Ascending aorta (tissue), 2 donors: Measurements from ENCODE around the gene PTGES2. TPM values are rescaled to one million over a fixed set of nuclear protein-coding genes. Genes with fewer than 3 reads are reported as not detected.
A peak's percentile ranks its signal among the peaks of the same experiment; 100 is the strongest.

Experiments
- DNase-seq, 2 donors: peaks; one replicate each; pipeline ENCODE4 v3.0.0-alpha.2; 2019; ENCODE audit warnings: low spot score in 2 of 2
- H3K27ac ChIP-seq, 2 donors: fragments of 200-600 bp; sonication (generic); one replicate each; pipeline ENCODE4 v1.5.1; 2016 to 2017; ENCODE audit warnings: mild to moderate bottlenecking in 1 of 2
- H3K27me3 ChIP-seq: fragments of 200-600 bp; sonication (generic); one replicate; pipeline ENCODE4 v1.5.1; 2017
- H3K36me3 ChIP-seq, 2 donors: fragments of 200-600 bp; sonication (generic); one replicate each; pipeline ENCODE4 v1.5.1; 2016
- H3K4me1 ChIP-seq, 2 donors: fragments of 200-600 bp; sonication (generic); one replicate each; pipeline ENCODE4 v1.5.1; 2016 to 2017; ENCODE audit warnings: mild to moderate bottlenecking in 1 of 2
- H3K4me3 ChIP-seq, 2 donors: fragments of 200-600 bp; sonication (generic); one replicate each; pipeline ENCODE4 v1.5.1; 2016 to 2017; ENCODE audit warnings: mild to moderate bottlenecking in 1 of 2
- H3K9me3 ChIP-seq, 2 donors: fragments of 200-600 bp; sonication (generic); one replicate each; pipeline ENCODE4 v1.5.1; 2016
- intact Hi-C: fragments of 100-400 bp; cut with DNase I; formaldehyde crosslinking; loops from one replicate; pipeline ENCODE4 v1.15.1; 2023
- total RNA-seq: library from RNA; depleted of rRNA; stranded (reverse); fragments of >200 nt; gene quantifications from one replicate; pipeline ENCODE4 v1.1.0, GENCODE V29; 2016
- TF ChIP-seq, protein P1 (sequence below), 3 experiments: fragments of 200-600 bp in 2 of 3; fragments of 450-650 bp in 1 of 3; sonication (generic) in 2 of 3; IDR thresholded peaks; one replicate each; pipeline ENCODE4 v1.5.1; 2016 to 2019; ENCODE audit warnings: antibody characterized with exemption in 3 of 3, mild to moderate bottlenecking in 1 of 3, moderate library complexity in 1 of 3

The PTGES2 gene
- total RNA-seq, 1 donor from 2014 or later = 97.2 TPM

DNA sequence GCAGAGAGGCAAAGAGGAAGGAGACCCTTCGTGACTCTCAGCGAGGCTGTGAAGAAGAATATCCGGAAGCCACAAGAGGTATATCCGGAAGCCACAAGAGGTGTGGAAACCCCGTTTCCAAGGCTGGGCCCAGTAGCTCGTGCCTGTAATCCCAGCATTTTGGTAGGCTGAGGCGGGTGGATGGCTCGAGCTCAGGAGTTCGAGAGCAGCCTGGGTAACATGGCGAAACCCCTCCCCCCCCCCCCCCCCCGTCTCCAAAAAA, 31.9 kb upstream of the PTGES2 start:
- DNase-seq = no peak
- Histone ChIP-seq H3K27ac (peak overlapping the region; percentile 25 to 32), H3K4me1 (peaks cover 0 to 18% of the 10 kb centered on the region in 2 donors), H3K4me3 (peak overlapping the region; percentile 59 to 90), H3K27me3 (no peaks in the 10 kb centered on the region), H3K9me3 (no peaks in the 10 kb centered on the region), H3K36me3 (peaks cover 8 to 11% of the 10 kb centered on the region in 2 donors)
- intact Hi-C loops = no loop called here
- TF ChIP-seq, protein P1, sequence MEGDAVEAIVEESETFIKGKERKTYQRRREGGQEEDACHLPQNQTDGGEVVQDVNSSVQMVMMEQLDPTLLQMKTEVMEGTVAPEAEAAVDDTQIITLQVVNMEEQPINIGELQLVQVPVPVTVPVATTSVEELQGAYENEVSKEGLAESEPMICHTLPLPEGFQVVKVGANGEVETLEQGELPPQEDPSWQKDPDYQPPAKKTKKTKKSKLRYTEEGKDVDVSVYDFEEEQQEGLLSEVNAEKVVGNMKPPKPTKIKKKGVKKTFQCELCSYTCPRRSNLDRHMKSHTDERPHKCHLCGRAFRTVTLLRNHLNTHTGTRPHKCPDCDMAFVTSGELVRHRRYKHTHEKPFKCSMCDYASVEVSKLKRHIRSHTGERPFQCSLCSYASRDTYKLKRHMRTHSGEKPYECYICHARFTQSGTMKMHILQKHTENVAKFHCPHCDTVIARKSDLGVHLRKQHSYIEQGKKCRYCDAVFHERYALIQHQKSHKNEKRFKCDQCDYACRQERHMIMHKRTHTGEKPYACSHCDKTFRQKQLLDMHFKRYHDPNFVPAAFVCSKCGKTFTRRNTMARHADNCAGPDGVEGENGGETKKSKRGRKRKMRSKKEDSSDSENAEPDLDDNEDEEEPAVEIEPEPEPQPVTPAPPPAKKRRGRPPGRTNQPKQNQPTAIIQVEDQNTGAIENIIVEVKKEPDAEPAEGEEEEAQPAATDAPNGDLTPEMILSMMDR (IDR thresholded peaks at IDR 0.05) = no peak

DNA sequence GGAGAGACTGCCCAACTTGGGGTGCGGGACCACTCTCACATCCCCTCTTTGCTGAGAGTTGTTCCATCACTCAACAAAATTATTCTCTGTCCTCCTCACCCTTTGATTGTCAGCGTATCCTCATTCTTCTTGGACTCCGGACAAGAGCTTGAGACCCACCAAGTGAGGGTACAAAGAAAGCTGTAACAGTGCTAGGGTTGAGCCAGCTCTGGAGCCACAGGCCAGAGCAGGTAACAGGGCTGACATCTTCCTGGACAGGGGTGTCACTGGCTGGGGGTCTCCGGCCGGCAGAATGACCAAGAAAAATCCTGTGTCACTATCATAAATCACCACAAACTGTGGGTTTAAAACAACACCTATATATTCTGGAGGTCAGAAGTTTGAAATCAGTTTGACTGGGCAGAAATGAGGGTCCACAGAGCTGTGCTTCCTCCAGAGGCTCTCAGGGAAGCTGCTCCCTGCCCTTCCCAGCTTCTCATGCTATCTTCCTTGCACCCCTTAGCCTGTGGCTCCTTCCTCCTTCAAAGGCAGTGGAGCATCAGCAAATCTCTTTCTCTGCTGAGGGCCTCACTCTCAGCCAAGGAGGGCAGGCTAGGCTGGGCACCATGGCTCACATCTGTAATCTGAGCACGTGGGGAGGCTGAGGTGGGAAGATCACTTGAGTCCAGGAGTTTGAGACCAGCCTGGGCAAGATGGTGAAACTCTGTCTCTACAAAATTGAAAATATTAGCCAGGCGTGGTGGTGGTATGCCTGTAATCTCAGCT, 28.4 kb upstream of the PTGES2 start:
- DNase-seq = no peak
- TF ChIP-seq, protein P1 (IDR thresholded peaks at IDR 0.05) = no peak
- peaks cover 0 to 4% of the 10 kb centered on the region in 2 donors for H3K4me1 ChIP-seq
- no peaks in the 10 kb centered on the region for H3K9me3 ChIP-seq
- intact Hi-C loops = no loop called here
- no peak overlapping the region for H3K4me3 ChIP-seq
- no peaks in the 10 kb centered on the region for H3K36me3 ChIP-seq
- no peaks in the 10 kb centered on the region for H3K27me3 ChIP-seq
- H3K27ac ChIP-seq = no peak overlapping the region

DNA sequence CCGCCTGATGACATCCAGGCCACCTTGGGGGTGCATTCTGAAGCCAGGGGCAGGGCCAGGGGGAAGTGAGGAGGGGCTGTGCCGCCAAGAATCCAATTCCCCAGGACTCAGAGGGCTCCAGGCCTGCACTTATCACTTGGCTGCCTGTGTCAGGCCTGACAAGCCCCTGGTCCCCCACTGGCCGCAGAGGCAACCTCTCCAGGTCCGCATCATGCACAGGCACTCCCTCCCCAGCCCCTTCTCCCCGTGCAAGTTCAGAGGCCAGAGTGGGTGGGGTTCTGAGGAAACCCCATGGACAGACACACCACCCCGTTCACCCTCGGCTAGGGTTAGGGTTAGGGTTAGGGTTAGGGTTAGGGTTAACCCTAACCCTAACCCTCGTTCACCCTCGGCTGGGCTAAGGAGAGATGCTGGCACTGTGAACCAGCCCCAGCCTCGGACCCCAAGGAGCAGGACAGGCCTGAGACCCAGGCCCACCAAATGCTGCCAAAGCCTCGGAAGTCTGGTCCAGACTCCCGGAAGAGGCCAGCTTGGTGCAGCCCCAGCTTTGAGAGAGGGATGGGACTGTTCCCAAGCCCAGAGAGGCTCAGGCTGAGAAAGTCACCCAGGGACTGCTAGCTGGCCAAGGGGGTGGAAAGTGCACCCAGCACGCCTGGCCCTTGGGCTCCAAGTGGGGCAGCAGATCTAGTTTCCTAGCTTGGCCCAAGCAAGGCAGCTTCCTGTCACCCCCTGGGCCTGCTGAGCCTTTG, 26.6 kb upstream of the PTGES2 start:
- H3K4me3 ChIP-seq = no peak overlapping the region
- H3K27ac ChIP-seq = no peak overlapping the region
- no peak for DNase-seq
- H3K4me1 ChIP-seq = no peaks in the 10 kb centered on the region
- no peaks in the 10 kb centered on the region for H3K27me3 ChIP-seq
- no peaks in the 10 kb centered on the region for H3K36me3 ChIP-seq
- intact Hi-C loops = no loop called here
- TF ChIP-seq, protein P1 (IDR thresholded peaks at IDR 0.05) = no peak
- H3K9me3 ChIP-seq = no peaks in the 10 kb centered on the region

DNA sequence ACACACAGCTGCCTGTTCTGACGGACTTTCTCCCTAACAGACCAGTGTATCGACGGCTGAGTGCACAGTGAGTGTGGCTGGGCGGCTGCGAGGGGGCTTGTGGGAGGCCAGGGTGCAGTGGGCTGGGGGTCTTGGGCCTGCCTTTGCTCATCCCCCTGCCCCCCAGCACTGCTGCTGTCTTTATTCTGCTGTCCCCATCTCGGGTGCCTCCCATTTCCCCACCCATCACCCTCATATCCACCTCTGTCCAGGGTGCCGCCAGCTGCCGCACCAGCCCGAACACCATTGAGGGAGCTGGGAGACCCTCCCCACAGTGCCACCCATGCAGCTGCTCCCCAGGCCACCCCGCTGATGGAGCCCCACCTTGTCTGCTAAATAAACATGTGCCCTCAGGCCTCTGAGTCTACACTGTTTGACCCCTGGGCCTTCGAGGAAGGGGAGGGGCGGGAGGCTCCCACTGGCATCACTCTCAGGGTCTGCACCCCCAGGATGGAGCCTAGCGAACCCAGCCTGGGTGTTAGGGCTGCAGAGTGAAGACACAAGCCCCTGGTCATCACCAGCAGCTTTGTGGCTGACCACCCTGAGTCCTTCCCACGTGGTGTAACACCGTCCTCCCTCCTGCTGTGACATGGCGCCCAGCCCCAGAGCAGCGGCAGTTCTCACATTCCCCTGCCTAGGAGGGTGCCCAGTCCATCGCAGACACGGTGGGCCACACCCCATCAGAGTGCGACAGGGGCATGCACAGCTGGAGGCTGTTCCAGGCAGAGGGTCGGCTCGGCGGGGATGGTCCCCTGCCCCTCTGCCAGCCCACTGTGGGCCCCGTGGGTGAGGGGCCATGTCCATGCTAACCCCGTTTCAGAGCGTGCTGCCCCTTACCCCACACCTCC, 25.8 kb upstream of the PTGES2 start:
- no peak for DNase-seq
- H3K27ac ChIP-seq = no peak overlapping the region
- H3K4me1 ChIP-seq = no peaks in the 10 kb centered on the region
- no peaks in the 10 kb centered on the region for H3K36me3 ChIP-seq
- intact Hi-C loops = no loop called here
- TF ChIP-seq, protein P1 (IDR thresholded peaks at IDR 0.05) = no peak
- no peaks in the 10 kb centered on the region for H3K27me3 ChIP-seq
- H3K9me3 ChIP-seq = no peaks in the 10 kb centered on the region
- no peak overlapping the region for H3K4me3 ChIP-seq

DNA sequence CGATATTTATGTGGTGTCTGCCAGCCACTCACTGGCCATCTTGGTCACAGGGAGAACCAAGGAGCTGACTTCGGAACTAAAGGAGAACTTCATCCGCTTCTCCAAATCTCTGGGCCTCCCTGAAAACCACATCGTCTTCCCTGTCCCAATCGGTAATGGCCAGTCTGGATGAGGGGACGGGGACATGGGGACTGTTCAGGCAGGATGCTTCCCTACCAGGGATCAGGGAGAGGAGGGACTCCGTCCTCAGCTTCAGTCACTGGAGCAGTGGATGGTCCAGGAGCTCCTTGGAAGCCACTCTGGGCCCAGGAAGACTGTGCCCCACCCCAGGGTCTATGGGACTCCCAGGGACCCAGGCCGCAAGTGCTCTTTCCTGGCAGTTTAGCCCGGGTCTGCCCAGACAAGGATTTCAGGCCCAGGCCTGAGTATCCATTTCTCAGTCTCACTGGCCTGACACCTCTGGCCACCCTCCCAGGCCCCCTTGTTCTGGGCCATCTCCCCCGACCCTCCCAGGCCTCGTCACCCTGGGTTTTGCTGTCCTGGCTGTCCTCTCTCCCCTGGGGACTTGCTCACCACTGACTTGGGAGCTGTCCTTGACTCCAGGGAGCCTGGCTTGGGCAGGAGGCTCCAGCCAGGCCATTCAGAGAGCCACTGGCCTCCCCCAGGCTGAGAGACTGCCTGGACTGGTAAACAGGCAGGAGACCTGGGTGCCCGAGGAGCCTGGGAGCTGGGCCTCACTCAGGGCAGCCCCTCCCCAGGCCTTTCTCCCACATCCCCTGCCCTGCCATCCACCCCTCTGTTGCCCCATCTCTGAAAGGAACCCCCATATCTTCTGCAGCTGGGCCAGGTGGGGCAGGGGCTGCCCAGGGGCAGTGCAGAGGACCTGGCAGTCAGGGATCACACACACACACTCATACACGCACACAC, 24.9 kb upstream of the PTGES2 start:
- no peak overlapping the region for H3K4me3 ChIP-seq
- no peak for DNase-seq
- no peaks in the 10 kb centered on the region for H3K27me3 ChIP-seq
- no peaks in the 10 kb centered on the region for H3K9me3 ChIP-seq
- intact Hi-C loops = no loop called here
- TF ChIP-seq, protein P1 (IDR thresholded peaks at IDR 0.05) = no peak
- H3K27ac ChIP-seq = no peak overlapping the region
- H3K36me3 ChIP-seq = no peaks in the 10 kb centered on the region
- H3K4me1 ChIP-seq = no peaks in the 10 kb centered on the region
